Small intestine (tissue), 7 donors: ENCODE data around the gene OFD1. TPM values are rescaled to one million over a fixed set of nuclear protein-coding genes. Genes with fewer than 3 reads are reported as not detected.

Source experiments
- DNase-seq, 2 donors: peaks; one replicate each; pipeline versions ENCODE4 v3.0.0 to v3.0.0-alpha.2; 2013
- FAIRE-seq: peaks from 2 replicates; lab custom pipeline; 2012; peaks lifted over from hg19 to GRCh38; lab: Jason Lieb, UNC
- H3K27ac ChIP-seq, 3 donors: one replicate each; pipeline ENCODE4 v1.5.1; 2013; ENCODE audit warnings: low read length in 2 of 3, mild to moderate bottlenecking in 2 of 3, control low read depth in 1 of 3, inconsistent platforms in 1 of 3, low read depth in 1 of 3, moderate library complexity in 1 of 3
- H3K27me3 ChIP-seq, 3 donors: one replicate each; pipeline ENCODE4 v1.6.1; 2013; ENCODE audit warnings: low read length in 3 of 3, inconsistent platforms in 1 of 3; ENCODE audit not compliant: control insufficient read depth in 3 of 3, insufficient read depth in 3 of 3
- H3K36me3 ChIP-seq, 3 donors: one replicate each; pipeline ENCODE4 v1.6.1; 2013; ENCODE audit warnings: low read length in 3 of 3, inconsistent platforms in 1 of 3, low read depth in 1 of 3, mild to moderate bottlenecking in 1 of 3, moderate library complexity in 1 of 3; ENCODE audit not compliant: control insufficient read depth in 3 of 3, insufficient read depth in 2 of 3
- H3K4me1 ChIP-seq, 3 donors: one replicate each; pipeline ENCODE4 v1.6.1; 2013; ENCODE audit warnings: low read length in 2 of 3, inconsistent platforms in 1 of 3, low read depth in 1 of 3, mild to moderate bottlenecking in 1 of 3, moderate library complexity in 1 of 3; ENCODE audit not compliant: control insufficient read depth in 3 of 3, insufficient read depth in 2 of 3
- H3K4me3 ChIP-seq, 3 donors: one replicate each; pipeline ENCODE4 v1.5.1; 2013; ENCODE audit warnings: low read length in 3 of 3, control low read depth in 1 of 3, inconsistent platforms in 1 of 3, low read depth in 1 of 3, mild to moderate bottlenecking in 1 of 3, moderate library complexity in 1 of 3
- H3K9me3 ChIP-seq, 2 donors: one replicate each; pipeline ENCODE4 v1.6.1; 2013; ENCODE audit warnings: low read depth in 1 of 2, low read length in 1 of 2; ENCODE audit not compliant: control insufficient read depth in 2 of 2, insufficient read depth in 1 of 2
- WGBS, 3 donors: extraction: QIAGEN DNeasy Blood & Tissue Kit; methylation state at CpG; one replicate each; pipeline ENCODE4 v1.1.7; 2013; 5-methylcytosine and 5-hydroxymethylcytosine counted together
- polyA plus RNA-seq, 4 donors: library from polyadenylated mRNA; stranded (reverse) in 3 of 4; unstranded in 1 of 4; fragments of 200-250 nt in 3 of 4; fragments of 120-200 nt in 1 of 4; gene quantifications; one replicate each; pipeline versions ENCODE4 v1.2.1 to v1.2.3, GENCODE V29; 2013
- donor health status: healthy with polysubstance abuse.
- donor health status: control.
- donor health status: control.
- donor health status: Bipolar disorder and iron deficiency.
- donor health status: healthy.

OFD1 gene
- polyA plus RNA-seq, 4 donors, result 18.3 to 71.3 (median 53.6) TPM

DNA sequence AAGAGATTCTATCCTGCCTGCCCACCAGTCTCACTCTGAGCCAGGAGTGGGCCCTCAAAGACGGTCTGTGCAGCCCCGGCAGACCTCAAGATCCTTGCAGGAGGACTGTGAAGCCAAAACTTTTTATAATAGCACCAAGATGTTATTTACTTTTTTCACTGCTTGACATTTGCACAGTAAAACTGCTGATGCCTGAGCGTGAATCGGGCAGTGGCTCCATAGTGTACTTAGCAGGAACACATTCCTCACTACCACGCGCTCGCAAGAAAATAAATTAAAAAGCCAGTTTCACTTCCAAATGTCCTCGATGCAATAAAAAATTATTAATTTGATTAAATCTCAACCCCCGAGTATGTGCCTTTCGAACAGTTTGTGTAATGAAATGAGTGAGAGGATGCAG is 59.9 kb downstream of the OFD1 start:
- DNase-seq, result no peak
- no peaks in the 10 kb centered on the region for H3K27me3 ChIP-seq
- no peak for FAIRE-seq
- H3K4me1 ChIP-seq, result no peaks in the 10 kb centered on the region
- H3K4me3 ChIP-seq, result no peak overlapping the region
- no peaks in the 10 kb centered on the region for H3K9me3 ChIP-seq
- 85 to 97% (median 87%) methylated on average over 10 of the region's 10 CpGs for WGBS, 3 donors
- no peaks in the 10 kb centered on the region for H3K36me3 ChIP-seq
- H3K27ac ChIP-seq, result no peak overlapping the region

DNA sequence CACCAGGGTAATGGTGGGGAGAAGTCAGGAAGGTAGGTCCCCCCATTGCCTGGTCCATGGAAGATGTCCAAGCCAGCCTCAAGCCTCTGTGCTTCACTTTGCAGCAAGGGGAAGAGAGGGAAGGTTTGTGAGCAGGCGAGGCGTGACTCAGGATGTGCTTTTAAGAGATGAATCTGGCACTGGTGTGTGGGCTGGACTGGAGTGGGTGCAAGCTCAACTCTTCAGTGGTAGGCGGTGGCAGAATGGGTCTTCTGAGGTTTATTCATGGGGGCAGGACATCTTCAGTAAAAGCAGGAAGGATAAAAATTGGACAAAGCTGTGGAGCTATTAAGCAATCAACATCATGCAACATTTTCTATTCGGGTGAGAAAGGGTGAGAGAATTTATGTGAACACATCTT is 63.0 kb downstream of the OFD1 start:
- Histone ChIP-seq H3K27ac (no peak overlapping the region), H3K9me3 (peaks cover 0 to 3% of the 10 kb centered on the region in 2 donors), H3K4me3 (no peak overlapping the region), H3K27me3 (no peaks in the 10 kb centered on the region), H3K4me1 (no peaks in the 10 kb centered on the region), H3K36me3 (no peaks in the 10 kb centered on the region)
- FAIRE-seq, result no peak
- WGBS, 3 donors, result 90 to 98% (median 92%) methylated on average over 4 of the region's 4 CpGs
- DNase-seq, result no peak

DNA sequence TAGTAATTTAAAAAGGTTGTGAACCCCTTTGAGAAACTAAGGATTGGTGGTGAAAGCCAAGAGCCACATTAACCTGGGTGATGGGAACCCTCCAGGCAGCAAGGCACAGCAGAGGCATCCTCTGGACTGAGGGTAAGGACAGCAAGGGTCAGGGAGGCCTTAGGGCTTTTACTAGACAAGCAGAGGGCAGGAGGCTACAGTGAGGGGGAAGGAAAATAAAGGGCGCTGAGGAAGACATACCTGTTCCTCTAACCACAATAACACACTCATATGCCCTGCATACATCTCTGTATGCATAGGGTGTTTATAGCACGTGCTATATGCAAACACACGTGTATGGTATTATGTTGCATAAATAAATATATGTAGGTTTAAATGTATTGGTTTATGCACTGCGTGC is 63.6 kb downstream of the OFD1 start:
- Histone ChIP-seq H3K4me3 (no peak overlapping the region), H3K27ac (no peak overlapping the region), H3K9me3 (peaks cover 0 to 3% of the 10 kb centered on the region in 2 donors), H3K27me3 (no peaks in the 10 kb centered on the region), H3K36me3 (no peaks in the 10 kb centered on the region), H3K4me1 (no peaks in the 10 kb centered on the region)
- FAIRE-seq (no peak), DNase-seq (no peak)
- 83 to 95% (median 83%) methylated on average over 4 of the region's 4 CpGs for WGBS, 3 donors

DNA sequence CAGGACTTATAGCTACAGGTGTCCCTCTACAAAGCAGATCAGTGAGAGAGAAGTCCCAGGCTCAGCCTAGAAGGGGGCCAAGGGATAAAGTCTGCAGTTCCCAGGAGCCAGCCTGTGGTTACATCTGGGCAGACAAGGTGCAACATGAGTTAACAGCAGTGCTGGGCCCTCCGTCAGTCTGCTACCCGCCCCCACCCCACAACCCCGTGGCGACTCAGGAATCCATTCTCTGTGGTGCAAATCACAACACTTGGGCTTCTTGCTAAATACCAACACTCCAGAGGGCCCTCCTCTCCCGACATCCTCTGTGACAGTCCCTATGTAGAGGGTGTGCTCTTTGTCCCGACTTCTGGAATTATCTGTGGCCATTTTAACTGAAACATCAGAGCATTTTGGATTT is 68.6 kb downstream of the OFD1 start:
- WGBS, 3 donors, result 41 to 64% (median 57%) methylated on average over 6 of the region's 6 CpGs
- no peak for FAIRE-seq
- H3K36me3 ChIP-seq, result no peaks in the 10 kb centered on the region
- no peaks in the 10 kb centered on the region for H3K4me1 ChIP-seq
- DNase-seq, result no peak
- H3K27me3 ChIP-seq, result no peaks in the 10 kb centered on the region
- H3K9me3 ChIP-seq, result peaks cover 0 to 3% of the 10 kb centered on the region in 2 donors
- no peak overlapping the region for H3K4me3 ChIP-seq
- no peak overlapping the region for H3K27ac ChIP-seq

DNA sequence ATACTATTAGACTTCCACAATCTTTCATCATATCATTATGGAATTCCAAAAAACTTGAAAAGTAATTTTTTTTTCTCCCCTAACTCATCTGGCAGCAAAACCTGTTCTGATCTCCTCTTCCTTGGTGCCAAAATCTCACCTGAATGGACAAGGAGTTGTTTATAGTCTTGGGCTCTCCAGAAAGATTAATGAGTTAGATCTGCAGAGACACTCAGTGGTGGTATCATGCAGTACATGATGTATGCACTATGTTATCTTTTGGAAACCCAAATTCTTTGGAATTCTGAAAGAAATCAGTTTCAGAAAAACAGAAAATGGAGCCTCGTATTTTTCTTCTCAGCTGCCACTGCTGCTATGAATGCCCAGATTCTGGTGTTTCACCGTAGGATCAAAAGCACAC is 70.7 kb downstream of the OFD1 start:
- no peaks in the 10 kb centered on the region for H3K27me3 ChIP-seq
- H3K27ac ChIP-seq, result no peak overlapping the region
- DNase-seq (no peak), FAIRE-seq (no peak)
- H3K4me3 ChIP-seq, result no peak overlapping the region
- no peaks in the 10 kb centered on the region for H3K9me3 ChIP-seq
- WGBS, 3 donors, result 82 to 85% (median 82%) methylated on average over 2 of the region's 2 CpGs
- no peaks in the 10 kb centered on the region for H3K4me1 ChIP-seq
- H3K36me3 ChIP-seq, result no peaks in the 10 kb centered on the region

DNA sequence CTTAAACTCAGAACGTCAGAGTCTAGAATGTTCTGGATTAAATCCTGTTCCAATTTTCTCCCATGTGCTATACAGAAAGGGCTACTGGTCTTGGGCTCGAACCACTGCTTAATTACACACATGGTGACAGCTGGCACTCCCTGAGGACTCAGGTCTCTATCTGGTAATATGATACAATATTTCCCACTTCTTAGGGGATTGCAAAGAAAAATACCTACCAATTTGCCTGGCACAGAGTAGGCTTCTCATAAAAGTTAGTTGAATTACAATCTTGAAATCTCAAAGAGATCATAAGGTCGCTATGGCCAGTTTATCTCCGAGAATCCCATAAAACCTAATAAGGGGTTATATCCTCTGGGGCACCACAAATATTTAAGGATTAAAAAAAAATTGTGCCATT is 73.7 kb downstream of the OFD1 start:
- FAIRE-seq (no peak), DNase-seq (no peak)
- WGBS, 3 donors, result 37 to 75% (median 58%) methylated on average over 4 of the region's 4 CpGs
- H3K4me3 ChIP-seq, result no peak overlapping the region
- H3K36me3 ChIP-seq, result no peaks in the 10 kb centered on the region
- H3K27ac ChIP-seq, result no peak overlapping the region
- H3K27me3 ChIP-seq, result peaks cover 0 to 3% (median 0%) of the 10 kb centered on the region in 3 donors
- H3K9me3 ChIP-seq, result no peaks in the 10 kb centered on the region
- no peaks in the 10 kb centered on the region for H3K4me1 ChIP-seq

DNA sequence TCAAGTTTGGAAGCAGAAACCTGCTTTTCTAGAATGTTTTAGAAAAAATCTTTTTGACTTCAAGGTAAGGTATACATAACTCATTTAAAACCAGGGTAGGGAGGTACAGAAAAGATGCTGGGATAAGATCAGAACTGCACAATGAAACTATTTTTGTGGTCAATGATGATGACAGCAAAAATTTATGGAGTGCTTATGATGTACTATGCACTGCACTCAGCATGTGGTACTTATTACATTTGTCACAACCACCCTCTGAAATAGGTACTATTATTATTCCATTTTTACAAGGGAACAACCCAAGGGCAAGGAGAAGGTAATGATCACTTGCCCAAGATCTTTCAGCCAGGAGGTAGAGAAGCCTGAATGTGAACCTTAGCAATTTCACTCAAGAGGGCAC is 74.3 kb downstream of the OFD1 start:
- no peak overlapping the region for H3K27ac ChIP-seq
- H3K4me3 ChIP-seq, result no peak overlapping the region
- no peaks in the 10 kb centered on the region for H3K9me3 ChIP-seq
- peaks cover 0 to 3% (median 0%) of the 10 kb centered on the region in 3 donors for H3K27me3 ChIP-seq
- FAIRE-seq (no peak), DNase-seq (no peak)
- no peaks in the 10 kb centered on the region for H3K36me3 ChIP-seq
- no peaks in the 10 kb centered on the region for H3K4me1 ChIP-seq

DNA sequence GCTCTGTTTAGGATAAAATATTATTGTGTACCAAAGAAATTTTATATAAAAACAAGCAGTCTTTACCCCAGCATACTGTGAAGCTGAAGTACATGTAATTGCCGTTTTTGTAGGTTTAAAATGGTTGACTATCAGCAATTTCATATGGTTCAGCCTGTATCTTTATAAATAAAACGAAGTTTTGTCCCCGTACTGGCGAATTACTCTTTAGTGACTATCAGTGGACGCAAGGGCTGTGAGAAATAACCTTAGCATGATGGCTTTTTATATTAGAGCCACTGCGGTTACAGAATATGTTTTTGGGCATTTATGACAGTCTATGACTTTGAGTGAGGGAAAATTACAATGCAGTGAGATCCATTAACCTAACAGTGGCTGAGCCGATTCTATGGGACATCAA is 81.1 kb downstream of the OFD1 start:
- Histone ChIP-seq H3K9me3 (no peaks in the 10 kb centered on the region), H3K36me3 (no peaks in the 10 kb centered on the region), H3K27ac (no peak overlapping the region), H3K4me3 (no peak overlapping the region), H3K4me1 (no peaks in the 10 kb centered on the region), H3K27me3 (peaks cover 0 to 4% (median 3%) of the 10 kb centered on the region in 3 donors)
- FAIRE-seq (no peak), DNase-seq (no peak)
- WGBS, 3 donors, result 79 to 93% (median 86%) methylated on average over 7 of the region's 7 CpGs

DNA sequence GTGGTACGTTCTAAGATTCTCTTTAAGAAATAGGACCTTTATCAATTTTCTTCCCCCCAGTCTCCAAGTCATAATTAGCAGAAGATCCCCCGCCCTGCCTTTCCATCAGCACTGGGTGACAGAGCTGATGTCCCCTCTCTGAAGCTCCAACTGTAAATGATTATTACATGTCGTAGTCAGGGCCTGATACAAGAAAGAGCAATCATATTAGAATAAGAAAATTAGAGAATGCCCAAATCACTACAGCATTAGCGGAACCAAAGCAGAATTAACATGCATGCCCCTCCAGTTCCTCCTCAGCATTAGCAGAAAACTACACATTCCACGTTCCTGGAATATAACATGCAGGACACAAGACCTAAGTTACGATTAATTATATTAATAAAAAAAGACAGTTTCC is 81.6 kb downstream of the OFD1 start:
- H3K27me3 ChIP-seq, result peaks cover 0 to 4% (median 3%) of the 10 kb centered on the region in 3 donors
- no peak overlapping the region for H3K4me3 ChIP-seq
- no peaks in the 10 kb centered on the region for H3K36me3 ChIP-seq
- H3K27ac ChIP-seq, result no peak overlapping the region
- 81 to 87% (median 86%) methylated on average over 6 of the region's 6 CpGs for WGBS, 3 donors
- H3K4me1 ChIP-seq, result no peaks in the 10 kb centered on the region
- DNase-seq (no peak), FAIRE-seq (no peak)
- no peaks in the 10 kb centered on the region for H3K9me3 ChIP-seq
